ENCODE results near the gene GPC5.

GPC5 gene

DNA sequence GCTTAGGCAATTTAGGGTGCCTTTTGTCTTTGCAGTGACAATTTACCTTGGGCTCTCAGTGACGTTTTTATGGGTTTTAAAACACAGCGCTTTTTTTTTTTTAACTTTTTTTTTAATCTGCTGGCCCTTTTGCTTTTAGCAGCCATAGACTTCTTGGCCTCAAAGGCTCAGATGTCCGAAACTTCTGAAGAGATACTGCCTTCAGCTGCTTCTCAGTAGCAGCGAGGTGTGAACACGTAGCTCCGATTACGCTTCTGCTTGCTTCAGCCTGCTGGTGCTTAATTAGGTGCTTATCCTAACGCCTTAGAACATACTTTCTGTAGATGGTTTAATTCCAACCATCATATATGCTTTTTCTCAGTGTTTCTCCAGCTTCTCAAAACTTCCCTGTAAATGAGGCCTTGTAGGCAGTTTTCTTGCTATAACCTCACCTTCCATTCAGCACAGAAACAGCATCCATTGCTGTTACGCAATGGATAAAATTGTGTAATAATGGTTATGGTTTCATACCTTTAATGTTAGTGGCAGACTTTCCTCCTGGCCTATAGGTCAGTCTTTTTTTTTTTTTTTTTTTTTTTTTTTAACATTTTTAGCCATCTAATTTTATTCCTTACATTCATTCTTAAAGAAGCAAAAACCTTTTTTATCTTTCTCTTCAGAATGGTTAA, 723.9 kb downstream of the GPC5 start:
- POLR2A ChIA-PET = no interaction called here
- CTCF ChIA-PET = no interaction called here
- TF ChIP-seq CTBP1 (IDR thresholded peaks at IDR 0.05; ENCODE audit: borderline replicate concordance) (no peak), ZNF384 (IDR thresholded peaks at IDR 0.05) (0 out of 2 replicates have a peak, but pooled peaks have one; percentile 40)
- DNase-seq (ENCODE audit: extremely low spot score) = no peak

- ChIA-PET POLR2A (no interaction called here), CTCF (interaction anchor here (0.6 kb wide), 2 partner anchors 705 to 1996 kb away, joined by 3 to 4 read pairs; no protein-coding TSS in a partner anchor)
- DNase-seq (ENCODE audit: extremely low spot score) = no peak
- no peak for TF ChIP-seq LEF1 (IDR thresholded peaks at IDR 0.05; ENCODE audit: borderline replicate concordance)
- TF ChIP-seq CTBP1 (IDR thresholded peaks at IDR 0.05; ENCODE audit: borderline replicate concordance) = no peak
- no peak for TF ChIP-seq ARNT (IDR thresholded peaks at IDR 0.05)
- no peak for TF ChIP-seq ELF4 (IDR thresholded peaks at IDR 0.05)
- TF ChIP-seq NFRKB (IDR thresholded peaks at IDR 0.05) = no peak
- no peak for TF ChIP-seq FOXA1 (IDR thresholded peaks at IDR 0.05)
- TF ChIP-seq ZNF384 (IDR thresholded peaks at IDR 0.05) = no peak
Measured at GRCh38 chr13:92126399-92126798, 728.0 kb downstream of the GPC5 start.

GRCh38 chr13:92135509-92135908, 737.1 kb downstream of the GPC5 start:
- ChIA-PET CTCF (no interaction called here), POLR2A (no interaction called here)
- TF ChIP-seq FOXA1 (IDR thresholded peaks at IDR 0.05) = no peak
- TF ChIP-seq FOXK2 (IDR thresholded peaks at IDR 0.05) = no peak
- TF ChIP-seq CTBP1 (IDR thresholded peaks at IDR 0.05; ENCODE audit: borderline replicate concordance) = no peak
- no peak for TF ChIP-seq BHLHE40 (IDR thresholded peaks at IDR 0.05; ENCODE audit: borderline replicate concordance)
- TF ChIP-seq LEF1 (IDR thresholded peaks at IDR 0.05; ENCODE audit: borderline replicate concordance) = no peak
- no peak for TF ChIP-seq ARNT (IDR thresholded peaks at IDR 0.05)
- no peak for TF ChIP-seq SUZ12 (IDR thresholded peaks at IDR 0.05)
- TF ChIP-seq, protein P1, sequence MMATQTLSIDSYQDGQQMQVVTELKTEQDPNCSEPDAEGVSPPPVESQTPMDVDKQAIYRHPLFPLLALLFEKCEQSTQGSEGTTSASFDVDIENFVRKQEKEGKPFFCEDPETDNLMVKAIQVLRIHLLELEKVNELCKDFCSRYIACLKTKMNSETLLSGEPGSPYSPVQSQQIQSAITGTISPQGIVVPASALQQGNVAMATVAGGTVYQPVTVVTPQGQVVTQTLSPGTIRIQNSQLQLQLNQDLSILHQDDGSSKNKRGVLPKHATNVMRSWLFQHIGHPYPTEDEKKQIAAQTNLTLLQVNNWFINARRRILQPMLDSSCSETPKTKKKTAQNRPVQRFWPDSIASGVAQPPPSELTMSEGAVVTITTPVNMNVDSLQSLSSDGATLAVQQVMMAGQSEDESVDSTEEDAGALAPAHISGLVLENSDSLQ (IDR thresholded peaks at IDR 0.05) = no peak
- no peak for TF ChIP-seq SP1 (IDR thresholded peaks at IDR 0.05)
- no peak for TF ChIP-seq ELF4 (IDR thresholded peaks at IDR 0.05)
- no peak for TF ChIP-seq HDGF (IDR thresholded peaks at IDR 0.05; ENCODE audit: borderline replicate concordance)
- no peak for TF ChIP-seq L3MBTL2 (conservative IDR thresholded peaks at IDR 0.05)
- no peak for TF ChIP-seq ZNF384 (IDR thresholded peaks at IDR 0.05)
- TF ChIP-seq TARDBP (IDR thresholded peaks at IDR 0.05) = no peak
- no peak for DNase-seq (ENCODE audit: extremely low spot score)

- ChIA-PET POLR2A (interaction anchor here (0.7 kb wide), 2 partner anchors 59 to 64 kb away, joined by 3 read pairs; no protein-coding TSS in a partner anchor), CTCF (no interaction called here)
- DNase-seq (ENCODE audit: extremely low spot score) = no peak
- no peak for TF ChIP-seq LEF1 (IDR thresholded peaks at IDR 0.05; ENCODE audit: borderline replicate concordance)
- no peak for TF ChIP-seq FOXA1 (IDR thresholded peaks at IDR 0.05)
- TF ChIP-seq TARDBP (IDR thresholded peaks at IDR 0.05) = no peak
- TF ChIP-seq NFRKB (IDR thresholded peaks at IDR 0.05) = no peak
- no peak for TF ChIP-seq FOXM1 (IDR thresholded peaks at IDR 0.05; ENCODE audit: borderline replicate concordance)
- no peak for TF ChIP-seq SUZ12 (IDR thresholded peaks at IDR 0.05)
- TF ChIP-seq CTBP1 (IDR thresholded peaks at IDR 0.05; ENCODE audit: borderline replicate concordance) = no peak
- TF ChIP-seq ZNF384 (IDR thresholded peaks at IDR 0.05) = no peak
- no peak for TF ChIP-seq L3MBTL2 (conservative IDR thresholded peaks at IDR 0.05)
- TF ChIP-seq, protein P1 (IDR thresholded peaks at IDR 0.05) = no peak
- TF ChIP-seq ARNT (IDR thresholded peaks at IDR 0.05) = no peak
- no peak for TF ChIP-seq FOXK2 (IDR thresholded peaks at IDR 0.05)
- TF ChIP-seq HDGF (IDR thresholded peaks at IDR 0.05; ENCODE audit: borderline replicate concordance) = no peak
Measured at GRCh38 chr13:92136449-92137155, 738.2 kb downstream of the GPC5 start.

DNA sequence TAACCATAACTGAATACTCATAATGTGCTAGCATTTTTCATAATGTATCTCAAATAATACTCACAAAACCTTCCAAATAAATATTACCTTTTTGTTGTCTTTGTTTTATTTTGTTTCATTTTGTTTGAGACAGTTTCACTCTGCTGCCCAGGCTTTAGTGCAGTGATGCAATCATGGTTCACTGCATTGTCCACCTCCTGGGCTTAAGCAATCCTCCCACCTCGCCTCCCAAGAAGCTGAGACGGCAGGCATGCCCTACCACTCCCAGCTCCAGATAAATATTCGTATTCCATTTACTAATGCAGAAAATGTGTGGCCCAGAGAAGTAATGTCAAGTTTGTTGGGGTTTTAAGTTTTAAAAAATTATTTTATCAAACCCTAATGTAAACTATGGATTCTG, 739.1 kb downstream of the GPC5 start:
- no peak for TF ChIP-seq CTBP1 (IDR thresholded peaks at IDR 0.05; ENCODE audit: borderline replicate concordance)
- no peak for TF ChIP-seq SP1 (IDR thresholded peaks at IDR 0.05)
- no peak for TF ChIP-seq FOXK2 (IDR thresholded peaks at IDR 0.05)
- TF ChIP-seq BHLHE40 (IDR thresholded peaks at IDR 0.05; ENCODE audit: borderline replicate concordance) = no peak
- no peak for TF ChIP-seq FOXM1 (IDR thresholded peaks at IDR 0.05; ENCODE audit: borderline replicate concordance)
- no peak for TF ChIP-seq L3MBTL2 (conservative IDR thresholded peaks at IDR 0.05)
- TF ChIP-seq ZNF384 (IDR thresholded peaks at IDR 0.05) = no peak
- no peak for TF ChIP-seq ELF4 (IDR thresholded peaks at IDR 0.05)
- no peak for DNase-seq (ENCODE audit: extremely low spot score)
- CTCF ChIA-PET = no interaction called here
- POLR2A ChIA-PET = no interaction called here

DNA sequence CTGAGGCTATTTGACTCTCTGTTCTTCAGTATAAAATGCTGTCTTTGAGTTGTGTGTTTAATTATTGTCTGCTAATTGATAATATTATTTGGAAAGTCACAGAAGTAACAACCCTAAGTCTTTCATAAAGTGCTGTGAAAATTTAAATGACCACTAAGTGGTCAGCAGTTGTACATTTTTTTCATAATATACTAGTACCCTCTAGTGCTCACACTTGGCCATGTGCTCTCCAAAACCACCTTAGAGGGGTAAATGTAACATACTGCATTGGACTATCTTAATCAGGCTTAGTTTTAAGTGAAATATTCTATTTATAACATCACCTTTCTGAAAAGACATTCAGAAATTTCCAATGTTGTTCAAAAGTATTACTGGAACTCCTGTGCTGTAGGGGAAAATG, 745.3 kb downstream of the GPC5 start:
- POLR2A ChIA-PET = no interaction called here
- peak; percentile 22 for DNase-seq (ENCODE audit: extremely low spot score)
- CTCF ChIA-PET = no interaction called here
- no peak for TF ChIP-seq BHLHE40 (IDR thresholded peaks at IDR 0.05; ENCODE audit: borderline replicate concordance)
- no peak for TF ChIP-seq ELF4 (IDR thresholded peaks at IDR 0.05)
- no peak for TF ChIP-seq HDGF (IDR thresholded peaks at IDR 0.05; ENCODE audit: borderline replicate concordance)
- no peak for TF ChIP-seq ZNF384 (IDR thresholded peaks at IDR 0.05)
- no peak for TF ChIP-seq FOXA1 (IDR thresholded peaks at IDR 0.05)
- no peak for TF ChIP-seq FOXK2 (IDR thresholded peaks at IDR 0.05)
- TF ChIP-seq NFRKB (IDR thresholded peaks at IDR 0.05) = no peak
- no peak for TF ChIP-seq L3MBTL2 (conservative IDR thresholded peaks at IDR 0.05)
- TF ChIP-seq SP1 (IDR thresholded peaks at IDR 0.05) = no peak

DNA sequence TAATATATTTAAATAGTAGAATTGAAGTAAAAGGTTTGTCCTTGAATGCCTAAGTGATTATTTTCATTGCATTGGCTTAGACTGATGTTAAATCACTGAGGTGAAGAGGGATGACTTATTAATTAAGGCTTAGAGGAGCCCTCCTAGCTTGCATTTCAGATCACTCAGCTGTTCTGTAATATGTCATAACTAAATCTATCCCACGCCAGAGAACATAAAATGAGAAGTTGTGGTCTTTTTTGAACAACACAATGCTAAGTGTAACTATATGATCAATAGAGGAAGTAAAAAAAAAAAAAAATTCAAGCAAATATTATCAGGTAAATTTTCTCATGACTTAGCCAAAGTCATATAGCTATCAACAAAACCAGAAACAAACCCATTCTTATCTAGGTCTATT, 752.2 kb downstream of the GPC5 start:
- ChIA-PET POLR2A (no interaction called here), CTCF (no interaction called here)
- TF ChIP-seq L3MBTL2 (conservative IDR thresholded peaks at IDR 0.05) (no peak), TARDBP (IDR thresholded peaks at IDR 0.05) (no peak), SP1 (IDR thresholded peaks at IDR 0.05) (no peak), NFRKB (IDR thresholded peaks at IDR 0.05) (no peak), FOXM1 (IDR thresholded peaks at IDR 0.05; ENCODE audit: borderline replicate concordance) (no peak), FOXA1 (IDR thresholded peaks at IDR 0.05) (no peak), ARNT (IDR thresholded peaks at IDR 0.05) (no peak), HDGF (IDR thresholded peaks at IDR 0.05; ENCODE audit: borderline replicate concordance) (no peak), CTBP1 (IDR thresholded peaks at IDR 0.05; ENCODE audit: borderline replicate concordance) (no peak), BHLHE40 (IDR thresholded peaks at IDR 0.05; ENCODE audit: borderline replicate concordance) (no peak), LEF1 (IDR thresholded peaks at IDR 0.05; ENCODE audit: borderline replicate concordance) (no peak), FOXK2 (IDR thresholded peaks at IDR 0.05) (no peak), ELF4 (IDR thresholded peaks at IDR 0.05) (no peak), ZNF384 (IDR thresholded peaks at IDR 0.05) (no peak), SUZ12 (IDR thresholded peaks at IDR 0.05) (no peak)
- TF ChIP-seq, protein P1 (IDR thresholded peaks at IDR 0.05) = no peak
- DNase-seq (ENCODE audit: extremely low spot score) = no peak

Measured in HEK293T (cell line).